SK-N-SH treated with all-trans-retinoic acid at 6 μM for 48 hours (cell line): ENCODE results near the gene TMUB1.

Experiments
- ATAC-seq: fragments of 200-7000 bp; cut with Tn5 transposase; 3 replicates; pipeline ENCODE4 v1.9.1; 2020; ENCODE audit warnings: mild to moderate bottlenecking, moderate library complexity
- BACH2 ChIP-seq: fragments of 250-450 bp; sonication (Bioruptor Pico); IDR thresholded peaks from 2 replicates; pipeline ENCODE4 v1.9.0; 2021; ENCODE audit warnings: mild to moderate bottlenecking, borderline replicate concordance
- ESRRG ChIP-seq: fragments of 250-450 bp; sonication (Bioruptor Pico); IDR thresholded peaks from 2 replicates; pipeline ENCODE4 v1.6.1; 2021; ENCODE audit warnings: mild to moderate bottlenecking
- GLIS3 ChIP-seq: fragments of 250-450 bp; sonication (Bioruptor Pico); IDR thresholded peaks from 2 replicates; pipeline ENCODE4 v1.5.0; 2020; ENCODE audit warnings: mild to moderate bottlenecking, moderate library complexity
- ISL1 ChIP-seq: fragments of 250-450 bp; sonication (Bioruptor Pico); IDR thresholded peaks from 2 replicates; pipeline ENCODE4 v2.1.2; 2022; ENCODE audit warnings: mild to moderate bottlenecking, moderate library complexity
- OSR1 ChIP-seq: fragments of 250-450 bp; sonication (Bioruptor Pico); IDR thresholded peaks from 2 replicates; pipeline ENCODE4 v1.8.0; 2022; ENCODE audit warnings: moderate library complexity, mild to moderate bottlenecking, inconsistent platforms
- RARB ChIP-seq: fragments of 250-450 bp; sonication (Bioruptor Pico); IDR thresholded peaks from 2 replicates; pipeline ENCODE4 v1.8.0; 2021; ENCODE audit warnings: mild to moderate bottlenecking, moderate library complexity
- SNAI2 ChIP-seq: fragments of 250-450 bp; sonication (Bioruptor Pico); IDR thresholded peaks from 2 replicates; pipeline ENCODE4 v1.5.0; 2020; ENCODE audit warnings: mild to moderate bottlenecking, moderate library complexity
- TCF4 ChIP-seq: fragments of 250-450 bp; sonication (Bioruptor Pico); IDR thresholded peaks from 2 replicates; pipeline ENCODE4 v1.8.0; 2021; ENCODE audit warnings: mild to moderate bottlenecking, moderate library complexity, borderline replicate concordance
- TOX ChIP-seq: fragments of 250-450 bp; sonication (Bioruptor Pico); IDR thresholded peaks from 2 replicates; pipeline ENCODE4 v1.8.0; 2021; ENCODE audit warnings: mild to moderate bottlenecking, moderate library complexity, borderline replicate concordance
- ZC3H10 ChIP-seq: fragments of 250-450 bp; sonication (Bioruptor Pico); IDR thresholded peaks from 2 replicates; pipeline ENCODE4 v1.5.1; 2021; ENCODE audit warnings: mild to moderate bottlenecking, moderate library complexity
- ZFP3 ChIP-seq: fragments of 250-450 bp; sonication (Bioruptor Pico); IDR thresholded peaks from 2 replicates; pipeline ENCODE4 v1.5.0; 2020; ENCODE audit warnings: mild to moderate bottlenecking, moderate library complexity
- ZFP30 ChIP-seq: fragments of 450-650 bp; formaldehyde crosslinking; IDR thresholded peaks from 2 replicates; pipeline ENCODE4 v1.5.0; 2022; ENCODE audit warnings: mild to moderate bottlenecking, moderate library complexity
- ZNF565 ChIP-seq: fragments of 450-650 bp; formaldehyde crosslinking; conservative IDR thresholded peaks from 2 replicates; pipeline ENCODE4 v1.5.0; 2020; ENCODE audit warnings: low read depth, mild to moderate bottlenecking, moderate library complexity
- ZNF70 ChIP-seq: fragments of 450-650 bp; formaldehyde crosslinking; IDR thresholded peaks from 2 replicates; pipeline ENCODE4 v1.5.0; 2020; ENCODE audit warnings: mild to moderate bottlenecking, moderate library complexity
- ZNF8 ChIP-seq: fragments of 450-650 bp; formaldehyde crosslinking; IDR thresholded peaks from 2 replicates; pipeline ENCODE4 v1.5.0; 2020; ENCODE audit warnings: mild to moderate bottlenecking, moderate library complexity
- TF ChIP-seq, protein P1 (sequence below): fragments of 250-450 bp; sonication (Bioruptor Pico); IDR thresholded peaks from 2 replicates; pipeline ENCODE4 v1.5.1; 2020; ENCODE audit warnings: low read depth, mild to moderate bottlenecking, moderate library complexity
- TF ChIP-seq, protein P2 (sequence below): fragments of 250-450 bp; sonication (Bioruptor Pico); IDR thresholded peaks from 2 replicates; pipeline ENCODE4 v1.8.0; 2020; ENCODE audit warnings: mild to moderate bottlenecking, moderate library complexity, borderline replicate concordance
- TF ChIP-seq, protein P3 (sequence below): fragments of 250-450 bp; sonication (Bioruptor Pico); IDR thresholded peaks from 2 replicates; pipeline ENCODE4 v1.8.0; 2021; ENCODE audit warnings: low read depth, mild to moderate bottlenecking, moderate library complexity, borderline replicate concordance
- TF ChIP-seq, protein P4 (sequence below): fragments of 250-450 bp; sonication (Bioruptor Pico); IDR thresholded peaks from 2 replicates; pipeline ENCODE4 v1.5.1; 2021; ENCODE audit warnings: mild to moderate bottlenecking, moderate library complexity

The TMUB1 gene

DNA sequence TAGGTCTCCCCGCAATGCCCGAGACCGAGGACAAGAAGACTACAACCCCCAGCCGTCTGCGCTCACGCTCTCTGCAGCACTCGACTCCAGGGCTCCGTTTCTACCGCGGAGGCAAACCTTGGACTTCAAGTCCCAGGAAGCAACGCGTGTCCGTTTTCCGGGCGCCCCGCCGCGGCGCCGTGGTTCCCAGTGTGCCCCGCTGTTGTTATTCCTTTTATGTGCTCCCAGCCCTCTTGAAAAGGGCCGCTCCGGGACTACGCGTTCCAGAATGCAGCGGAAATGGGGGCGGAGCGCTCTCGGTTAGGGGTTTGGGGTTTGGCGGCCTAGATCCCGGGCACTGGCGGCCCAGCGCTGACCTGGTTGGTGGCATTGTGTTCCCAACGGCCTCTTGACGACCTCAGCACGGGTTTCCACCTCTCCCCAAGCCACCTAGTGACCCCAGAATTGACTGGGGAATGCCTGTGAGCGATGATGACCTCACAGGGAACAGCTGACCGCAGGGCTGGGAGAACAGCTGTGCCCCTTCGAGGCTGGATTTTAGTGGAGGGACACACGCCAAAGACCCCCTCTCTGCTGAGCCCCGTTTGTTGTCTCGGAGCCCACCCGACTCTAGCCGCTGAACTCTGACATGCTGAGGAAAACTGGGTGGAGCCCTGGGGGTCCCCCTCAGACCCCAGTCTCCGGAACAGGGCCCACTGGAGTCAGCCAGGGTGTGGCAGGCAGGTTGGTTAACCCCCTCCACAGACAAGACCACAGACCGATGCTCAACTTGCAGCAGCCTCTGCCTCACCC is 25.1 kb downstream of the TMUB1 start (continued):
- TF ChIP-seq, protein P1, sequence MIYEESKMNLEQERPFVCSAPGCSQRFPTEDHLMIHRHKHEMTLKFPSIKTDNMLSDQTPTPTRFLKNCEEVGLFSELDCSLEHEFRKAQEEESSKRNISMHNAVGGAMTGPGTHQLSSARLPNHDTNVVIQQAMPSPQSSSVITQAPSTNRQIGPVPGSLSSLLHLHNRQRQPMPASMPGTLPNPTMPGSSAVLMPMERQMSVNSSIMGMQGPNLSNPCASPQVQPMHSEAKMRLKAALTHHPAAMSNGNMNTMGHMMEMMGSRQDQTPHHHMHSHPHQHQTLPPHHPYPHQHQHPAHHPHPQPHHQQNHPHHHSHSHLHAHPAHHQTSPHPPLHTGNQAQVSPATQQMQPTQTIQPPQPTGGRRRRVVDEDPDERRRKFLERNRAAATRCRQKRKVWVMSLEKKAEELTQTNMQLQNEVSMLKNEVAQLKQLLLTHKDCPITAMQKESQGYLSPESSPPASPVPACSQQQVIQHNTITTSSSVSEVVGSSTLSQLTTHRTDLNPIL = 0 out of 2 replicates have a peak, but pooled peaks have one; percentile 23
- TF ChIP-seq TCF4 (CRISPR knock-in tag) = no peak
- no peak for TF ChIP-seq ESRRG (CRISPR knock-in tag)
- TF ChIP-seq ZNF565 (CRISPR knock-in tag) = no peak
- TF ChIP-seq ZNF70 (CRISPR knock-in tag) = no peak
- peak; percentile 52; the same call in 1 of the 2 replicates for TF ChIP-seq ZFP3 (CRISPR knock-in tag)
- TF ChIP-seq, protein P2, sequence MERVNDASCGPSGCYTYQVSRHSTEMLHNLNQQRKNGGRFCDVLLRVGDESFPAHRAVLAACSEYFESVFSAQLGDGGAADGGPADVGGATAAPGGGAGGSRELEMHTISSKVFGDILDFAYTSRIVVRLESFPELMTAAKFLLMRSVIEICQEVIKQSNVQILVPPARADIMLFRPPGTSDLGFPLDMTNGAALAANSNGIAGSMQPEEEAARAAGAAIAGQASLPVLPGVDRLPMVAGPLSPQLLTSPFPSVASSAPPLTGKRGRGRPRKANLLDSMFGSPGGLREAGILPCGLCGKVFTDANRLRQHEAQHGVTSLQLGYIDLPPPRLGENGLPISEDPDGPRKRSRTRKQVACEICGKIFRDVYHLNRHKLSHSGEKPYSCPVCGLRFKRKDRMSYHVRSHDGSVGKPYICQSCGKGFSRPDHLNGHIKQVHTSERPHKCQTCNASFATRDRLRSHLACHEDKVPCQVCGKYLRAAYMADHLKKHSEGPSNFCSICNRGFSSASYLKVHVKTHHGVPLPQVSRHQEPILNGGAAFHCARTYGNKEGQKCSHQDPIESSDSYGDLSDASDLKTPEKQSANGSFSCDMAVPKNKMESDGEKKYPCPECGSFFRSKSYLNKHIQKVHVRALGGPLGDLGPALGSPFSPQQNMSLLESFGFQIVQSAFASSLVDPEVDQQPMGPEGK (CRISPR knock-in tag) = no peak
- TF ChIP-seq ZFP30 (CRISPR knock-in tag) = no peak
- no peak for TF ChIP-seq ZNF8 (CRISPR knock-in tag)
- no peak for TF ChIP-seq RARB

DNA sequence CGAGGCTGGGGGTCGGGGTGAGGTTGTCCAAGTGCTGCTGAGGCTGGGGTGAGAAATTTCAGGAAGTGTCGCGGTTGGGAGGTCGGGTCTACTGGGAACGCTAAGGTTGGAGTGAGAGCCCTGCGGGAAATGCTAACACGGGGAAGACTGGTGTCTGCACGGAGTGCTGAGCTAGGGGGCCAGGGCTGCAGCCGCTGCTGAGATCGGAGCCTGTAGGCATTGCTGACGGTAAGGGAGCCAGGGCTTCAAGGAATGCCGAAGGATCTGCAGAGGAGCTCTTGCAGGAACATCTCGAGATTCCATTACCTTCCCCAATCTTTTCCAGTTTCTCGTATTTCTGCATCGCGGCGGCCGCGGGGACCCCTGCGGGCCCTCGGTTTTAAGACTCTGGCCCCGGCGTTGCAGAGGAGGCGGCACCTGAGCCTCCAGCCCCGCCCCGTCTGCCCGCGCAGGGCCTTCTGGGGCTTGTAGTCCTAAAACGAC is 25.7 kb downstream of the TMUB1 start, which contains the start of gene CDK5:
CDK5 (minus strand) TSS at position 392 of the 483 bp plus-strand sequence; CDS start at position 343, 49 bp downstream.
- ATAC-seq = peak; percentile 34
- TF ChIP-seq ZC3H10 (CRISPR knock-in tag) (no peak), OSR1 (CRISPR knock-in tag) (no peak), ESRRG (CRISPR knock-in tag) (no peak)

DNA sequence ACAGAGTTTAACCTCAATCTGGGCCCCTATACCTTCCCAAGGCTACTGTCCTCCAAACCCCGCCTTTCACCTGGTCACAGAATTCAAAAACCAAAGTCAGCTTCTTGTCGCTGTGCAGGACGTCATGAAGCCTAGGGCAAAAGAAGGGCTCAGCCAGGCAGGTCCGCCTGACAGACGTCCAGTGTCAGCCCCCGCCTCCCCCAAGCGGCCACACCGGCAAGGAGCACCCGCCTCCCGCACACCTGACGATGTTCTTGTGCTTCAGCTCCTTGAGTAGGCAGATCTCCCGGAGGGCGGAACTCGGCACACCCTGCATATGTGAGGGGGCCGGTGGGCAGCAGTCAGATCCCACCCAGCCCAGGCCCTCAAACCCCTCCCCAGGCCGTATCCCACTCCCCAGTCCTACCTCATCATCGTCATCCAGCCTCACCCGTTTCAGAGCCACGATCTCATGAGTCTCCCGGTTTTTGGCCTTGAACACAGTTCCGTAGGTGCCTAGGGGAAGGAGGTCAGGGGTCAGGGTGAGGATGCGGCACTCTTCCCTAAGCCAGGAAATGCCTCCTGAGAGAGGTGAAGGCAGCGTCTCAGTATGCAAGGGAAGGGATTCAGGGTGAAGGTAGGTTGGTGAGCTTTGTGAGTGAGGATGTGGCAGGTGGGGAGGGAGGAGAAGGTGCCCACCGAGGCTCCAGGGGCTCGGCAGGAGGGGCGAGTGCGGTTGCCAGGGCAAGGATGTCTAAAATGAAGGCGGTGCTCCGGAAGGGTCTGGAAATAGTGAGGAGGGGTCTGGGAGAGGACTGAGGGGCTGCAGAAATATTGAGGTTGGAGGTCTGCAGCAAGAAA is 26.4 kb downstream of the TMUB1 start:
- ATAC-seq = no peak
- TF ChIP-seq ZFP30 (CRISPR knock-in tag) = no peak
- no peak for TF ChIP-seq ZC3H10 (CRISPR knock-in tag)
- TF ChIP-seq, protein P3, sequence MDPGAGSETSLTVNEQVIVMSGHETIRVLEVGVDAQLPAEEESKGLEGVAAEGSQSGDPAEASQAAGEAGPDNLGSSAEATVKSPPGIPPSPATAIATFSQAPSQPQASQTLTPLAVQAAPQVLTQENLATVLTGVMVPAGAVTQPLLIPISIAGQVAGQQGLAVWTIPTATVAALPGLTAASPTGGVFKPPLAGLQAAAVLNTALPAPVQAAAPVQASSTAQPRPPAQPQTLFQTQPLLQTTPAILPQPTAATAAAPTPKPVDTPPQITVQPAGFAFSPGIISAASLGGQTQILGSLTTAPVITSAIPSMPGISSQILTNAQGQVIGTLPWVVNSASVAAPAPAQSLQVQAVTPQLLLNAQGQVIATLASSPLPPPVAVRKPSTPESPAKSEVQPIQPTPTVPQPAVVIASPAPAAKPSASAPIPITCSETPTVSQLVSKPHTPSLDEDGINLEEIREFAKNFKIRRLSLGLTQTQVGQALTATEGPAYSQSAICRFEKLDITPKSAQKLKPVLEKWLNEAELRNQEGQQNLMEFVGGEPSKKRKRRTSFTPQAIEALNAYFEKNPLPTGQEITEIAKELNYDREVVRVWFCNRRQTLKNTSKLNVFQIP (CRISPR knock-in tag) = no peak
- TF ChIP-seq OSR1 (CRISPR knock-in tag) = no peak
- TF ChIP-seq ZNF8 (CRISPR knock-in tag) = no peak
- TF ChIP-seq ISL1 (CRISPR knock-in tag) = no peak
- no peak for TF ChIP-seq ZNF70 (CRISPR knock-in tag)
- TF ChIP-seq TOX = no peak
- no peak for TF ChIP-seq GLIS3 (CRISPR knock-in tag)
- TF ChIP-seq RARB = no peak
- no peak for TF ChIP-seq SNAI2 (CRISPR knock-in tag)
- TF ChIP-seq, protein P2 (CRISPR knock-in tag) = no peak
- TF ChIP-seq, protein P1 = no peak
- TF ChIP-seq, protein P4, sequence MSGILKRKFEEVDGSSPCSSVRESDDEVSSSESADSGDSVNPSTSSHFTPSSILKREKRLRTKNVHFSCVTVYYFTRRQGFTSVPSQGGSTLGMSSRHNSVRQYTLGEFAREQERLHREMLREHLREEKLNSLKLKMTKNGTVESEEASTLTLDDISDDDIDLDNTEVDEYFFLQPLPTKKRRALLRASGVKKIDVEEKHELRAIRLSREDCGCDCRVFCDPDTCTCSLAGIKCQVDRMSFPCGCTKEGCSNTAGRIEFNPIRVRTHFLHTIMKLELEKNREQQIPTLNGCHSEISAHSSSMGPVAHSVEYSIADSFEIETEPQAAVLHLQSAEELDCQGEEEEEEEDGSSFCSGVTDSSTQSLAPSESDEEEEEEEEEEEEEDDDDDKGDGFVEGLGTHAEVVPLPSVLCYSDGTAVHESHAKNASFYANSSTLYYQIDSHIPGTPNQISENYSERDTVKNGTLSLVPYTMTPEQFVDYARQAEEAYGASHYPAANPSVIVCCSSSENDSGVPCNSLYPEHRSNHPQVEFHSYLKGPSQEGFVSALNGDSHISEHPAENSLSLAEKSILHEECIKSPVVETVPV (CRISPR knock-in tag) = no peak
- no peak for TF ChIP-seq TCF4 (CRISPR knock-in tag)
- TF ChIP-seq BACH2 (CRISPR knock-in tag) = no peak
- no peak for TF ChIP-seq ESRRG (CRISPR knock-in tag)
- TF ChIP-seq ZNF565 (CRISPR knock-in tag) = no peak
- TF ChIP-seq, all 23 proteins: peak for 0
